ENCODE results near the gene SSH2. TPM values are rescaled to one million over a fixed set of nuclear protein-coding genes. Genes with fewer than 3 reads are reported as not detected.

SSH2 gene
- polyA plus RNA-seq, 1 of the 3 experiments (the other 2 are of a cell fraction), result 8.8 TPM

- Histone ChIP-seq H3K27me3 (ENCODE audit: insufficient read depth) (no peaks in the 10 kb centered on the region), H3K9me3 (no peaks in the 10 kb centered on the region), H3F3A (replicated peaks; ENCODE audit: insufficient read depth) (no peaks in the 10 kb centered on the region), H3K4me1 (ENCODE audit: control insufficient read depth in 1 of 2, insufficient read depth in 2 of 2, low read depth in 1 of 2, low read length in 1 of 2) (peaks cover 0 to 4% of the 10 kb centered on the region in 2 experiments; a peak in 1 of 4 replicates), H3K9ac (no peak overlapping the region), H4K20me1 (ENCODE audit: insufficient read depth) (no peaks in the 10 kb centered on the region), H3K79me2 (ENCODE audit: insufficient read depth) (no peaks in the 10 kb centered on the region), H3K36me3 (replicated peaks in 1 of 2; ENCODE audit: control insufficient read depth in 1 of 2, insufficient read depth in 2 of 2, low read length in 1 of 2) (no peaks in the 10 kb centered on the region), H3K9me2 (no peaks in the 10 kb centered on the region), H3K4me3 (ENCODE audit: low read depth in 2 of 2, low read length in 1 of 2) (no peak overlapping the region), H3K4me2 (no peak overlapping the region), H2AFZ (ENCODE audit: low read depth) (no peak overlapping the region), H3K27ac (ENCODE audit: low read depth in 2 of 2, low read length in 1 of 2) (no peak overlapping the region)
- TF ChIP-seq IRF3 (IDR thresholded peaks at IDR 0.05; ENCODE audit: low read depth, low read length) (no peak), RXRA (IDR thresholded peaks at IDR 0.05; ENCODE audit: borderline replicate concordance, low read depth) (no peak), JUND (IDR thresholded peaks at IDR 0.05) (no peak), CHD2 (IDR thresholded peaks at IDR 0.05; ENCODE audit: low read length, partially characterized antibody) (no peak), USF2 (IDR thresholded peaks at IDR 0.05; ENCODE audit: borderline replicate concordance, low read depth, low read length) (no peak), RCOR1 (IDR thresholded peaks at IDR 0.05; ENCODE audit: low read length) (no peak), POLR2AphosphoS5 (IDR thresholded peaks at IDR 0.05; ENCODE audit: low read depth, low read length) (no peak), MXI1 (IDR thresholded peaks at IDR 0.05; ENCODE audit: low read depth, low read length) (no peak)
- POLR2A ChIA-PET, result no interaction called here
- no peak for DNase-seq
- CTCF ChIA-PET, result interaction anchor here (1.2 kb wide), 1 partner anchor 104 kb away, joined by 6 read pairs; no protein-coding TSS in a partner anchor
These were observed 102.8 kb downstream of the SSH2 start for GRCh38 chr17:29827179-29827578.

- Histone ChIP-seq H3K27ac (ENCODE audit: low read depth in 2 of 2, low read length in 1 of 2) (no peak overlapping the region), H3K9me2 (no peaks in the 10 kb centered on the region), H3K9me3 (no peaks in the 10 kb centered on the region), H3K79me2 (ENCODE audit: insufficient read depth) (no peaks in the 10 kb centered on the region), H3K36me3 (replicated peaks in 1 of 2; ENCODE audit: control insufficient read depth in 1 of 2, insufficient read depth in 2 of 2, low read length in 1 of 2) (no peaks in the 10 kb centered on the region), H3K4me1 (ENCODE audit: control insufficient read depth in 1 of 2, insufficient read depth in 2 of 2, low read depth in 1 of 2, low read length in 1 of 2) (peaks cover 0 to 4% of the 10 kb centered on the region in 2 experiments; a peak in 1 of 4 replicates), H3F3A (replicated peaks; ENCODE audit: insufficient read depth) (no peaks in the 10 kb centered on the region), H4K20me1 (ENCODE audit: insufficient read depth) (no peaks in the 10 kb centered on the region), H3K4me3 (ENCODE audit: low read depth in 2 of 2, low read length in 1 of 2) (no peak overlapping the region), H3K27me3 (ENCODE audit: insufficient read depth) (no peaks in the 10 kb centered on the region), H3K4me2 (no peak overlapping the region), H3K9ac (no peak overlapping the region), H2AFZ (ENCODE audit: low read depth) (no peak overlapping the region)
- TF ChIP-seq FOXJ3 (CRISPR knock-in tag; IDR thresholded peaks at IDR 0.05) (no peak), MEF2A (IDR thresholded peaks at IDR 0.05; ENCODE audit: borderline replicate concordance, low read depth) (no peak), REST (IDR thresholded peaks at IDR 0.05; ENCODE audit: low read depth, low read length) (no peak), USF1 (IDR thresholded peaks at IDR 0.05; ENCODE audit: borderline replicate concordance, low read depth) (no peak)
- DNase-seq, result no peak
- ChIA-PET CTCF (interaction anchor here (1.7 to 2.2 kb wide), 2 partner anchors 105 to 195 kb away, joined by 5 read pairs; no protein-coding TSS in a partner anchor), POLR2A (no interaction called here)
- 94% methylated on average over 2 of the region's 2 CpGs for WGBS (ENCODE audit: low lambda C conversion rate)
These were observed 103.8 kb downstream of the SSH2 start for GRCh38 chr17:29826114-29826692.

Data from SK-N-SH (cell line).